ENCODE results near the gene ERC2. TPM values are rescaled to one million over a fixed set of nuclear protein-coding genes. Genes with fewer than 3 reads are reported as not detected.

The ERC2 gene
- total and polyA plus RNA-seq, 2 donors (not counting 3 experiments of a cell fraction or from before 2014, with no cell fraction given): 5.6 to 15.5 TPM

- no peak overlapping the region for H3K27ac ChIP-seq (ENCODE audit: insufficient read depth, low read depth, low read length)
- BruUV-seq (replicated peaks): no TSS peak
- no peak overlapping the region for H3K4me2 ChIP-seq (ENCODE audit: insufficient read depth, low read length)
- no peak overlapping the region for H2AFZ ChIP-seq (ENCODE audit: low read depth, low read length)
- FAIRE-seq (no peak), DNase-seq (ENCODE audit: low read depth, low spot score) (no peak)
- ChIA-PET CTCF (interaction anchor here (1.5 kb wide), 1 partner anchor 55 kb away, joined by 5 read pairs; no protein-coding TSS in a partner anchor), POLR2A (no interaction called here)
- no peaks in the 10 kb centered on the region for H3K9me1 ChIP-seq (replicated peaks; ENCODE audit: control insufficient read depth, extremely low read depth, insufficient read depth, low read length)
- H3K4me1 ChIP-seq (ENCODE audit: control insufficient read depth, extremely low read depth, insufficient read depth, low read length): no peaks in the 10 kb centered on the region
- dilution Hi-C loops (cut with MboI; ENCODE audit: extremely low pct_ligation_motif_present, low sequenced_read_pairs) (no loop called here), intact Hi-C loops (cut with micrococcal nuclease) (no loop called here)
- no peaks in the 10 kb centered on the region for H3K9me3 ChIP-seq (replicated peaks; ENCODE audit: control insufficient read depth, insufficient read depth, low read length)
- H3K79me2 ChIP-seq (ENCODE audit: control insufficient read depth, insufficient read depth, low read length): no peaks in the 10 kb centered on the region
- no peaks in the 10 kb centered on the region for H3K36me3 ChIP-seq (ENCODE audit: control insufficient read depth in 2 of 2, extremely low read depth in 1 of 2, insufficient read depth in 2 of 2, low read length in 2 of 2)
- no peaks in the 10 kb centered on the region for H3K27me3 ChIP-seq (ENCODE audit: control insufficient read depth in 2 of 2, insufficient read depth in 2 of 2, low read length in 2 of 2)
- TF ChIP-seq JUN (IDR thresholded peaks at IDR 0.05; ENCODE audit: borderline replicate concordance, insufficient read depth, insufficient read length, low read depth) (no peak), EZH2 (IDR thresholded peaks at IDR 0.05; ENCODE audit: borderline replicate concordance, low read depth, low read length, severe bottlenecking) (no peak), GATA2 (IDR thresholded peaks at IDR 0.05; ENCODE audit: insufficient read depth, insufficient read length, low read depth, low read length) (no peak), CTCF (IDR thresholded peaks at IDR 0.05; ENCODE audit: extremely low read depth in 1 of 2, insufficient read depth in 1 of 2, low read depth in 1 of 2, low read length in 2 of 2) (no peak), MAX (IDR thresholded peaks at IDR 0.05; ENCODE audit: insufficient read depth, insufficient read length) (no peak), FOS (IDR thresholded peaks at IDR 0.05; ENCODE audit: borderline replicate concordance, insufficient read depth, low read length) (no peak), MYC (IDR thresholded peaks at IDR 0.05; ENCODE audit: low read depth, low read length) (no peak), POLR2A (IDR thresholded peaks at IDR 0.05; ENCODE audit: low read depth, low read length) (no peak), POLR2AphosphoS5 (IDR thresholded peaks at IDR 0.05; ENCODE audit: insufficient read depth, low read depth, low read length) (no peak)
- no peak overlapping the region for H3K4me3 ChIP-seq (replicated peaks in 1 of 3; ENCODE audit: insufficient read depth in 1 of 3, low read depth in 1 of 3, low read length in 3 of 3)
- H3K9ac ChIP-seq (replicated peaks; ENCODE audit: extremely low read depth, insufficient read depth, low read length): no peak overlapping the region
- H4K20me1 ChIP-seq (replicated peaks; ENCODE audit: control insufficient read depth, extremely low read depth, insufficient read depth, low read length): no peaks in the 10 kb centered on the region
These were observed 271.6 kb downstream of the ERC2 start for GRCh38 chr3:56196700-56197099.
